ENCODE measurements around the gene LMBR1L.
"Not testable (repeated sequence)": the region's sequence is repeated elsewhere in the genome, so short reads cannot be mapped to it uniquely, and the experiment has no call there.

Gene LMBR1L

GRCh38 chr12:49084438-49084837 is 26.2 kb downstream of the LMBR1L start:
- DNase-seq: no peak

GRCh38 chr12:49079793-49080192 is 30.9 kb downstream of the LMBR1L start:
- no peak for DNase-seq

- DNase-seq: no peak
Measured at GRCh38 chr12:49070971-49071370, 39.7 kb downstream of the LMBR1L start.

- DNase-seq: peak; percentile 99
Measured at GRCh38 chr12:49069507-49070346, 40.9 kb downstream of the LMBR1L start, which contains the start of gene RHEBL1. TSS of gene RHEBL1 (minus strand) at chr12:49069979. CDS start at chr12:49069785, 194 bp downstream.

- no peak for DNase-seq
Measured at GRCh38 chr12:49068879-49069506, 41.7 kb downstream of the LMBR1L start.

GRCh38 chr12:49066120-49066519 is 44.5 kb downstream of the LMBR1L start:
- DNase-seq: no peak

GRCh38 chr12:49064767-49065152 is 45.9 kb downstream of the LMBR1L start:
- no peak for DNase-seq

GRCh38 chr12:49061916-49062315 is 48.7 kb downstream of the LMBR1L start:
- not testable (repeated sequence) for DNase-seq

- DNase-seq: no peak
Measured at GRCh38 chr12:49061157-49061650, 49.4 kb downstream of the LMBR1L start.

- DNase-seq: peak; percentile 89 to 94
Measured at GRCh38 chr12:49060237-49061156, 50.1 kb downstream of the LMBR1L start, which contains the start of gene KMT2D. TSS of gene KMT2D (minus strand) at chr12:49060794. CDS start at chr12:49055324, 5,470 bp downstream.

GRCh38 chr12:49059299-49060171 is 51.1 kb downstream of the LMBR1L start:
- DNase-seq: peak in 1 of 2 donors; percentile 27

GRCh38 chr12:49059045-49059298 is 51.7 kb downstream of the LMBR1L start:
- no peak for DNase-seq

- peak in 1 of 2 donors; percentile 10 for DNase-seq
Measured at GRCh38 chr12:49058366-49059044, 52.1 kb downstream of the LMBR1L start.

GRCh38 chr12:49057888-49058287 is 52.8 kb downstream of the LMBR1L start:
- DNase-seq: peak; percentile 16 to 20

- peak; percentile 94 to 95 for DNase-seq
Measured at GRCh38 chr12:49055978-49056754, 54.5 kb downstream of the LMBR1L start.

- no peak for DNase-seq
Measured at GRCh38 chr12:49055092-49055491, 55.6 kb downstream of the LMBR1L start.

- no peak for DNase-seq
Measured at GRCh38 chr12:49054524-49054923, 56.1 kb downstream of the LMBR1L start.

- no peak for DNase-seq
Measured at GRCh38 chr12:49054096-49054495, 56.6 kb downstream of the LMBR1L start.

GRCh38 chr12:49052451-49053208 is 58.0 kb downstream of the LMBR1L start:
- DNase-seq: no peak
